Lower leg skin (tissue), 3 donors: ENCODE measurements around the gene HDAC4.

ENCODE experiments used
- CTCF ChIP-seq, 3 donors: fragments of 450-650 bp; IDR thresholded peaks; one replicate each; pipeline ENCODE4 v1.5.1; 2016; ENCODE audit warnings: antibody characterized with exemption in 3 of 3, mild to moderate bottlenecking in 3 of 3, moderate library complexity in 2 of 3
- POLR2A ChIP-seq, 2 donors: fragments of 450-650 bp; IDR thresholded peaks; one replicate each; pipeline ENCODE4 v1.6.1; 2016 to 2017; ENCODE audit warnings: antibody characterized with exemption in 2 of 2, mild to moderate bottlenecking in 1 of 2, moderate library complexity in 1 of 2

- peak in 1 of 3 donors; percentile 51 for TF ChIP-seq CTCF (IDR thresholded peaks at IDR 0.05)
- no peak for TF ChIP-seq POLR2A (IDR thresholded peaks at IDR 0.05)
Measured at GRCh38 chr2:239346676-239347075, 54.1 kb downstream of the HDAC4 start.
